Loucy (cell line): ENCODE measurements around the gene RAP2C.

Source experiments
- H2AFZ ChIP-seq: fragments of 200-600 bp; sonication (generic); 2 replicates; pipeline ENCODE4 v1.6.0; 2016; ENCODE audit warnings: antibody characterized with exemption, mild to moderate bottlenecking, low read length, moderate library complexity
- H3F3A ChIP-seq: fragments of 200-600 bp; 2 replicates; pipeline ENCODE4 v1.6.0; 2016; ENCODE audit warnings: antibody characterized with exemption, low read depth, mild to moderate bottlenecking
- H3K27me3 ChIP-seq: fragments of 200-600 bp; sonication (generic); 2 replicates; pipeline ENCODE4 v1.6.1; 2014; ENCODE audit warnings: low read length, mild to moderate bottlenecking; ENCODE audit not compliant: insufficient read depth, poor library complexity, severe bottlenecking
- H3K36me3 ChIP-seq: fragments of 200-600 bp; sonication (generic); 2 replicates; pipeline ENCODE4 v1.6.1; 2016; ENCODE audit warnings: low read length; ENCODE audit not compliant: insufficient read depth
- H3K4me1 ChIP-seq: fragments of 200-600 bp; sonication (generic); 2 replicates; pipeline ENCODE4 v1.5.1; 2014; ENCODE audit warnings: low read length, mild to moderate bottlenecking; ENCODE audit not compliant: insufficient read depth, poor library complexity, severe bottlenecking
- H3K4me2 ChIP-seq: fragments of 200-600 bp; sonication (generic); 2 replicates; pipeline ENCODE4 v1.6.0; 2014; ENCODE audit warnings: antibody characterized with exemption, low read length, low read depth, mild to moderate bottlenecking; ENCODE audit not compliant: poor library complexity, severe bottlenecking
- H3K4me3 ChIP-seq: fragments of 200-600 bp; sonication (generic); 2 replicates; pipeline ENCODE4 v1.5.1; 2014; ENCODE audit warnings: low read length, mild to moderate bottlenecking, mixed read lengths; ENCODE audit not compliant: poor library complexity, severe bottlenecking
- H3K79me2 ChIP-seq: fragments of 200-600 bp; sonication (generic); 2 replicates; pipeline ENCODE4 v1.6.1; 2014; ENCODE audit warnings: low read length; ENCODE audit not compliant: insufficient read depth
- H3K9ac ChIP-seq: fragments of 200-600 bp; sonication (generic); 2 replicates; pipeline ENCODE4 v1.6.0; 2014; ENCODE audit warnings: mild to moderate bottlenecking, low read depth, low read length, moderate library complexity; ENCODE audit not compliant: poor library complexity, severe bottlenecking
- H3K9me2 ChIP-seq: fragments of 200-600 bp; sonication (generic); replicated peaks from 2 replicates; pipeline ENCODE4 v1.6.1; 2016; ENCODE audit warnings: low read depth, low read length, mixed read lengths
- H3K9me3 ChIP-seq: fragments of 200-600 bp; sonication (generic); 2 replicates; pipeline ENCODE4 v1.6.1; 2014; ENCODE audit warnings: mild to moderate bottlenecking, antibody characterized with exemption, low read length, low read depth; ENCODE audit not compliant: insufficient read depth
- H4K20me1 ChIP-seq: fragments of 200-600 bp; sonication (generic); 2 replicates; pipeline ENCODE4 v1.6.0; 2014; ENCODE audit warnings: antibody characterized with exemption, low read length, mild to moderate bottlenecking; ENCODE audit not compliant: insufficient read depth, poor library complexity, severe bottlenecking
- EZH2phosphoT487 ChIP-seq: fragments of 200-600 bp; IDR thresholded peaks from 2 replicates; pipeline ENCODE4 v1.6.1; 2018; ENCODE audit warnings: antibody characterized with exemption, mild to moderate bottlenecking, moderate library complexity, borderline replicate concordance
- TF ChIP-seq, protein P1 (sequence below): fragments of 200-600 bp; sonication (generic); conservative IDR thresholded peaks from 2 replicates; pipeline ENCODE4 v1.5.1; 2014; ENCODE audit warnings: mild to moderate bottlenecking, antibody characterized with exemption, low read length

RAP2C gene

GRCh38 chrX:132187451-132187850, 31.8 kb downstream of the RAP2C start:
- no peaks in the 10 kb centered on the region for H3K79me2 ChIP-seq

GRCh38 chrX:132184871-132185270, 34.4 kb downstream of the RAP2C start:
- no peak overlapping the region for H3K4me3 ChIP-seq
- H3K27me3 ChIP-seq = no peaks in the 10 kb centered on the region
- H3K4me1 ChIP-seq = no peaks in the 10 kb centered on the region

More at GRCh38 chrX:132187451-132187850, 31.8 kb downstream of the RAP2C start:
- H3K4me3 ChIP-seq = no peak overlapping the region
- no peak overlapping the region for H3K4me2 ChIP-seq
- H3K9me2 ChIP-seq = no peaks in the 10 kb centered on the region
- H2AFZ ChIP-seq = no peak overlapping the region
- H4K20me1 ChIP-seq = no peaks in the 10 kb centered on the region
- H3F3A ChIP-seq = no peaks in the 10 kb centered on the region
- TF ChIP-seq, protein P1, sequence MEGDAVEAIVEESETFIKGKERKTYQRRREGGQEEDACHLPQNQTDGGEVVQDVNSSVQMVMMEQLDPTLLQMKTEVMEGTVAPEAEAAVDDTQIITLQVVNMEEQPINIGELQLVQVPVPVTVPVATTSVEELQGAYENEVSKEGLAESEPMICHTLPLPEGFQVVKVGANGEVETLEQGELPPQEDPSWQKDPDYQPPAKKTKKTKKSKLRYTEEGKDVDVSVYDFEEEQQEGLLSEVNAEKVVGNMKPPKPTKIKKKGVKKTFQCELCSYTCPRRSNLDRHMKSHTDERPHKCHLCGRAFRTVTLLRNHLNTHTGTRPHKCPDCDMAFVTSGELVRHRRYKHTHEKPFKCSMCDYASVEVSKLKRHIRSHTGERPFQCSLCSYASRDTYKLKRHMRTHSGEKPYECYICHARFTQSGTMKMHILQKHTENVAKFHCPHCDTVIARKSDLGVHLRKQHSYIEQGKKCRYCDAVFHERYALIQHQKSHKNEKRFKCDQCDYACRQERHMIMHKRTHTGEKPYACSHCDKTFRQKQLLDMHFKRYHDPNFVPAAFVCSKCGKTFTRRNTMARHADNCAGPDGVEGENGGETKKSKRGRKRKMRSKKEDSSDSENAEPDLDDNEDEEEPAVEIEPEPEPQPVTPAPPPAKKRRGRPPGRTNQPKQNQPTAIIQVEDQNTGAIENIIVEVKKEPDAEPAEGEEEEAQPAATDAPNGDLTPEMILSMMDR = no peak
- no peak for TF ChIP-seq EZH2phosphoT487
- H3K9ac ChIP-seq = no peak overlapping the region
- H3K4me1 ChIP-seq = no peaks in the 10 kb centered on the region
- no peaks in the 10 kb centered on the region for H3K36me3 ChIP-seq
- H3K27me3 ChIP-seq = no peaks in the 10 kb centered on the region
- no peaks in the 10 kb centered on the region for H3K9me3 ChIP-seq

GRCh38 chrX:132181364-132181763, 37.9 kb downstream of the RAP2C start:
- Histone ChIP-seq H3F3A (no peaks in the 10 kb centered on the region), H3K79me2 (no peaks in the 10 kb centered on the region), H3K27me3 (no peaks in the 10 kb centered on the region), H3K4me1 (no peaks in the 10 kb centered on the region), H3K36me3 (no peaks in the 10 kb centered on the region), H3K9me2 (no peaks in the 10 kb centered on the region), H3K4me2 (no peak overlapping the region), H3K9me3 (no peaks in the 10 kb centered on the region), H2AFZ (no peak overlapping the region), H3K9ac (no peak overlapping the region), H4K20me1 (no peaks in the 10 kb centered on the region), H3K4me3 (no peak overlapping the region)
- no peak for TF ChIP-seq EZH2phosphoT487
- TF ChIP-seq, protein P1 = no peak

More at GRCh38 chrX:132184871-132185270, 34.4 kb downstream of the RAP2C start:
- H3K9me3 ChIP-seq = no peaks in the 10 kb centered on the region
- H2AFZ ChIP-seq = no peak overlapping the region
- no peak overlapping the region for H3K4me2 ChIP-seq
- H3K36me3 ChIP-seq = no peaks in the 10 kb centered on the region
- no peaks in the 10 kb centered on the region for H3F3A ChIP-seq
- H3K9me2 ChIP-seq = no peaks in the 10 kb centered on the region
- H3K79me2 ChIP-seq = no peaks in the 10 kb centered on the region
- no peak for TF ChIP-seq EZH2phosphoT487
- TF ChIP-seq, protein P1 = no peak
- no peak overlapping the region for H3K9ac ChIP-seq
- no peaks in the 10 kb centered on the region for H4K20me1 ChIP-seq
